GM19023 (cell line): ENCODE results near the gene TMEM60.
A peak's percentile ranks its signal among the peaks of the same experiment; 100 is the strongest.

Source experiments
- ATAC-seq: cut with Tn5 transposase; IDR thresholded peaks from one replicate; pipeline ENCODE4 v1.9.1; 2021; ENCODE audit warnings: mild to moderate bottlenecking, moderate library complexity; ENCODE audit not compliant: unreplicated experiment

Gene TMEM60

GRCh38 chr7:77782383-77782782 lies 15.9 kb downstream of the TMEM60 start:
- ATAC-seq = no peak

- no peak for ATAC-seq
Observed at GRCh38 chr7:77778535-77778934, 19.7 kb downstream of the TMEM60 start.

GRCh38 chr7:77771901-77772300 lies 26.3 kb downstream of the TMEM60 start:
- no peak for ATAC-seq

GRCh38 chr7:77770316-77770715 lies 27.9 kb downstream of the TMEM60 start:
- ATAC-seq = no peak

- ATAC-seq = no peak
Observed at GRCh38 chr7:77766801-77767605, 31.2 kb downstream of the TMEM60 start.

- ATAC-seq = no peak
Observed at GRCh38 chr7:77765906-77766800, 32.1 kb downstream of the TMEM60 start.

- ATAC-seq = no peak
Observed at GRCh38 chr7:77765481-77765880, 32.8 kb downstream of the TMEM60 start.

- no peak for ATAC-seq
Observed at GRCh38 chr7:77760809-77761453, 37.3 kb downstream of the TMEM60 start.

GRCh38 chr7:77759294-77759889 lies 38.8 kb downstream of the TMEM60 start:
- no peak for ATAC-seq

GRCh38 chr7:77757589-77757988 lies 40.6 kb downstream of the TMEM60 start:
- peak; percentile 97 for ATAC-seq

- no peak for ATAC-seq
Observed at GRCh38 chr7:77753173-77753572, 45.1 kb downstream of the TMEM60 start.

- ATAC-seq = no peak
Observed at GRCh38 chr7:77752016-77752415, 46.2 kb downstream of the TMEM60 start.

- ATAC-seq = no peak
Observed at GRCh38 chr7:77747718-77748117, 50.5 kb downstream of the TMEM60 start.

- no peak for ATAC-seq
Observed at GRCh38 chr7:77747178-77747577, 51.1 kb downstream of the TMEM60 start.

- no peak for ATAC-seq
Observed at GRCh38 chr7:77746824-77747165, 51.4 kb downstream of the TMEM60 start.

- ATAC-seq = no peak
Observed at GRCh38 chr7:77746164-77746823, 51.9 kb downstream of the TMEM60 start.

- ATAC-seq = no peak
Observed at GRCh38 chr7:77745746-77746145, 52.5 kb downstream of the TMEM60 start.
